Pulmonary artery endothelial cell (primary cell): ENCODE measurements around the gene ITPR2. TPM values are rescaled to one million over a fixed set of nuclear protein-coding genes. Genes with fewer than 3 reads are reported as not detected.
"Not testable (repeated sequence)": the region's sequence is repeated elsewhere in the genome, so short reads cannot be mapped to it uniquely, and the experiment has no call there.

Experiments
- DNase-seq: peaks from one replicate; pipeline ENCODE4 v3.0.0-alpha.2; 2011; ENCODE audit warnings: low read depth, low spot score
- total RNA-seq: library from RNA; depleted of rRNA; stranded (reverse); fragments of >200 nt; gene quantifications from 2 replicates; pipeline ENCODE4 v1.2.3, GENCODE V29; 2014

Gene ITPR2
- total RNA-seq, 1 donor from 2014 or later = 96.2 TPM

GRCh38 chr12:26527682-26528081 lies 305.3 kb downstream of the ITPR2 start:
- DNase-seq = no peak

DNA sequence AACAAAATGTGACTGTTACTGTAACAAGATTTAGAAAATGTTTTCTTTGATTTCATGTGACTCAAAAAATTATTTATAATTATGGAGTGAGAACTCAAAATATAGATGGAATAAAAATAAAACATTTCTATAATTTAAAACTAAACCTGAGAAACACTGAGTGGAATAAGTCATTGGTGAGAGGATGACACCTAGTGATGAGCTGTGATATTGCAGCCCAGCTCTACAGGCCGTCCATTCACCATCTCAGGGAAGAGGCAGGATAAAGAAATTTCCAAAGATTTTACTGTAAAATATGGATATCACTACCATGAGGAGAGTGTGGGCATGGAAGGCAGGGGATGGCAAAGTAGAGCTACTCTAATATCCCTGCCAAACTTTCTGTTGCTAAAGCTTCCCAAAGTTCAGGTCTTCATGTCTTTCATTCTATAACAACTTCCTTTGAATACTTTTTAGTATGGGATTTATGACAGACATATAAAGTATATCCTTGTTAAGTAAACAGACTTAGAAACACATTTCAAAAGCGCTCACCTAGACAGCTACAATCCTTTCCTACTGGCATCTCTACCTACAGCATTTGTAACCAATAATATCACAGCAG lies 308.0 kb downstream of the ITPR2 start:
- no peak for DNase-seq

DNA sequence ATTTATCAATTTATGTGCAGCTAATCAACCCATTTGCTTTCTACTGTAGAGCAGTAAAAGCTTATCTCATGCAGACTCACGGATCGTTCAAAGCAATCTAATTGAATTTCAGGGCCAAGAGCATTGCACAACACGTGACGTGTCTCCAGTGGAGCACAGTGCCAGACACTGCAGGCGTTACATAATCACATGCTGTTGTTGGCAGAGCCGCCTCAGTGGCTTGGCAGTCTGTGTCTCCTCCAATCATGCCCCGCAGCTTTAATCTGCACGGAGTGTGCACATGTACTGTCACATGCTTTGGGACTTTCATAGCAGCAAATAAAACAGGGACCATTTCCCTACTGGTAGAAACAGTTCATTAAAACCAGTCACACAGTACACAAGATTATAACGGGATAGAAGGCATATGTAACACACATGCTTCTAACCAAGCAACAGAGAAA lies 309.3 kb downstream of the ITPR2 start:
- peak; percentile 27 for DNase-seq

- no peak for DNase-seq
Measured at GRCh38 chr12:26520869-26521268, 312.1 kb downstream of the ITPR2 start.

- DNase-seq = no peak
Measured at GRCh38 chr12:26520109-26520508, 312.9 kb downstream of the ITPR2 start.

GRCh38 chr12:26519462-26519861 lies 313.5 kb downstream of the ITPR2 start:
- no peak for DNase-seq

DNA sequence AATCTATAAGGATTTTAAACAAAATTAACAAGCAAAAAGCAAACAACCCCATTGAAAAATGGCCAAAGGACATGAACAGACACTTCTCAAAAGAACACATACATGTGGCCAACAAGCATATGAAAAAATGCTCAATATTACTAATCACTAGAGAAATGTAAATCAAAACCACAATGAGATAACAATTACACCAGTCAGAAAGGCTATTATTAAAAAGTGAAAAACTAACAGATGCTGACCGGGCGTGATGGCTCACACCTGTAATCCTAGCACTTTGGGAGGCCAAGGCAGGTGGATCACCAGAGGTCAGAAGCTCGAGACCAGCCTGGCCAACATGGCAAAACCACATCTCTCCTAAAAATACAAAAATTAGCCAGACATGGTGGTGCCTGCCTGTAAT lies 315.7 kb downstream of the ITPR2 start:
- not testable (repeated sequence) for DNase-seq

DNA sequence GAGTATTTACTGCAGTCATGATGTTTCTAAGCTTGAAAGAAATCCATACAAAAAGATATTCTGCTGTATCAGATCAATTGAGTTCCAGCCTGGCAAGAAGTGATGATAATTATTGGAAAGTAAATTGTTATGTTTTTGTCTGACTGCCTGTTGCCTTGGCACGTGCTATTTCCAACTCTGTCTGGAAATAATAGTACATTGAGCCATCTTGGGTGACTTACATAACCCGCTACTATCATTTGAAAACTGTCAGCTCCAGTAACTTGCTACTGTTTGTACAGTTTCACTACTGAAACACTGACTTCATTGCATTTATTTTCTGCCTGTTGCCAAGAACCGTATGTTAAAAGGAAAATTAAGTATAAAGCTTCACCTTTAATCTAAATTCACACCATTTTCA lies 318.6 kb downstream of the ITPR2 start:
- DNase-seq = no peak

GRCh38 chr12:26513363-26514043 lies 319.5 kb downstream of the ITPR2 start:
- no peak for DNase-seq

- no peak for DNase-seq
Measured at GRCh38 chr12:26512213-26512612, 320.8 kb downstream of the ITPR2 start.

DNA sequence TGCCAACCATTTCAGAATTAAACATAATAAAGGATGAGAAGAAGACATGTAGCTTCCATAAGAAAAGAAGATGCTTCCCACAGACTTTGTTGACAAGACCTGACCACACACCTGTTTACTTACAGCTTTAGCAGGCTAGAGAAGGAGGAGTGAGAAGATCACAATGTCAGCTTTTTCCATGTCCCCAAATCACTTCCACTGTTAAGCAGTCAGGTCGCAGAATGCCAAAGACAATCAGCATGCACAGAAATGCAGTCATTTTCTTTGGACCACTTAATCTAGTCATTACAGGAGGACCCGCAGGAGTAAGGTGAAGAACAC lies 322.7 kb downstream of the ITPR2 start:
- no peak for DNase-seq

DNA sequence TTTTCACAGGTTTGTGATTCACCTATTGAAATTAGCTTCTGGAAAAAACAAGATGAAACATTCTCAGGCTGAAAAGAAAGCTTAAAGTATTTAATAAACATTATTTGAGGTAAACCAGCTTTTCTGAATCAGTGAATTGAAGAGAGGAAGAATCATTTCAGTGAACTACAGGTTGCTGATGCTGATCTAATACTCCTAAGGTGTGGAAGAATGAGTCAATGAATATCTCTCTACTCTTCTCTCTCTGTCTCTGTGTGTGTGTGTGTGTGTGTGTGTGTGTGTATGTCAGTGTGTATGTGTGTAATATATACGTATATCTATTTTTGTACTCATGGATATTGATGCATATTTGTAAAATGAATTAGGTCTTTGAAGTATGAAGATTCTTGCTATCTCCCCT lies 325.4 kb downstream of the ITPR2 start:
- DNase-seq = no peak

GRCh38 chr12:26499979-26500640 lies 332.9 kb downstream of the ITPR2 start:
- no peak for DNase-seq

- DNase-seq = no peak
Measured at GRCh38 chr12:26496170-26496569, 336.8 kb downstream of the ITPR2 start.

GRCh38 chr12:26493656-26494055 lies 339.3 kb downstream of the ITPR2 start:
- no peak for DNase-seq

- no peak for DNase-seq
Measured at GRCh38 chr12:26492406-26492805, 340.6 kb downstream of the ITPR2 start.

DNA sequence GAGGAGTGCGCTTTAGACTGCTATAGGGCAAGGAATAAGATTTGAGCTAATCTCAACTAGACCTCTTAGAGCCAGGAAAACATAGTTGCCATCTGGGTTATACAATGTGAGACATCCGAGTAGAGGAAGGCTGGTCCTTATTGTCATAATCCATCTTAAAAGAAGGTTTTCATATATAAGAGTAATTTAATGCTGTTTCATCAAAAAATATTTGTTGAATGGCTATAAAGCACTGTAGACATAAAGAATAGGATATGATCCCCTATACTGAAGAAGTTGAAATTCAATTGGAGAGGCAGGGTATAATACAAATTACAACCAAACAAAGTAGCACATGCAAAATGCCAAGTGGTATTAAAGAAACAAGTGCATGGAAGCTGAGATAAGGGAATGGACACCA lies 343.1 kb downstream of the ITPR2 start:
- DNase-seq = no peak

DNA sequence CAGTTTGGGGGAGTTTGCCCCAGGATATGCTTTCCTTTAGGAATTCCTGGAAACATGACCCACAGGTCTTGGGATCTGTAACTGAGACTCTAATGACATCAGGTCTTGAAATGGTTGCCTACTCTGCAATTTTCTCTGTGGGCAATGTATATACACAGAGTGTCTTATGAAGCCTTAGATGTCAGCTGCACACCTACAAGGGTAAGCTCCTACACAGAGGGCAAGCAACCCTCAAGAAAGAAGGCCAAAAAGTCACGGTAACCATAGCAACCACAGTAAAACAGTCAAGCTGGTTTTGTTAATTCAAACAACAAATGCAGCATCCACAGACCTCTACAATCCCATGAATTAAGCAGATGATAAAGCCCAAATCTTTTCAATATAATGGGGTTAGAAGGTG lies 344.6 kb downstream of the ITPR2 start:
- DNase-seq = no peak

DNA sequence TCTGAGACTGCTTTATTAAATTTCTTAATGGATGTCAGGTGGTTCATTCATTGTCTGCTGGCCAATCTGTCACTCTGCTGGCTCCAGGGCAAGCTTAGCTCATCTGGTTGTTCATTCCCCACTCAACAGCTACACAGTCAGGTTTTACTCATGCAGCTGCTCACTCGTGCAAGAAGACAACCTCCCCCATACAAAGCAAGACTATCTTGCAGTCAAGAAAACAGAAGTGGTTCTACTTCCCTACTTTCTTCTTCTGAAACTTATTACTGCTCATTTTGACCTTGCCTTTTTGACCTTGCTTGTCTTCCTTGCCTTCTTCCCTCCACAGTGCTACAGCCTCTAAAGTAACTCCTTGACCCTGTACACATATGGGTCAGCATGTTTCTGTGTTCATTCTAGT lies 359.7 kb downstream of the ITPR2 start:
- DNase-seq = no peak

DNA sequence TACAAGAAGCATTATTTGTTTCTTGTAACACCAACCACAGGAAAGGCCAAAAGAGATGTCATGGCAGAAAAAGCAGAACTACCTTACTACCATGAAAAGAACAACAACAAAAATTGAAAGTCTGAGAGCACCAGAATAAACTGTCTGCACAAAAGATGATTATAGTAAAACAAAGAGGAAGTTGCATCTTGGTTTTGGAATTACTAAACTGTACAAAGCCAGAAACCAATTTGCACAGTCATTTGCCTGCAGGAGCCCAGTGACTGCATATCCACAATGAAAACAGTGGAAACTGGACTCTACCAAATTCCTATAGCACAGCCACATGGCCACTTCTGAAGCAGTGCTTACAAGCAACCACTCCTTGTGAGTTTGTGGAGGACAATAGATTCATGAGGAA lies 361.4 kb downstream of the ITPR2 start:
- DNase-seq = no peak

DNA sequence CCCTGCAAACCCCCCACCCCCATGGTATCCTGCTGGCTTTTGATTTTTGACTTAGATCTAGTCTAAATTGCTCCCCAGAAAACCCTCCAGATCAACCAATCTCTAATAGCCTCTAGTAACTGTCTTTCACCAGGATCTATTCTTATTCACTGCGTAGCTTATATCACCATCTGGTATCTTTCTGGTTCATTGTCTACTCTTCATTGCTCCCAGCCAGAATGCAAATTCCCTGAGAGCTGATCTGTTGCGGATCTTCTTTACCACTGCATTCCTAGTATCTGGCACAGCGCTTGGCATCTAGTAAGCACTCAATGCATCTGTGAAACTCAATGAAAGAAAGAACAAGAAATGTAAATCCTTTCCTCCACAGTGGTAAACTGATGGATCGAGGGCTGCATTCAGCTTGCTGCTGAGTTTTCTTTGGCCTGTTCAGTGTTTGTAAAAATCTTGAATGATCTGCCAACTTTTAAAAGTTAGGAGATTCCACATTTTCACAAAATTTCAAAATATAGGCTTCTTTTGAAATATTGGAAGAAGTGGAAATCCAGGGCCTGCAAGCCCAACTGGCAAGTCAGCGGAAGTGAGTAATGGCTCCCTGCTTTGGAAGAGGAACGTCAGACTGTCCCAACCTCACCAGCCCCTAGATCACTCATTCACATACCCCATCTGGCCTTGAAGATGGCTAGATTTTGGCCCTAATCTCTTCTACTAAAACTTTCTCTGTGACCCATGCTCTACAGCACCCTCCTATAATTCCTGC lies 363.4 kb downstream of the ITPR2 start:
- DNase-seq = no peak

- DNase-seq = no peak
Measured at GRCh38 chr12:26467351-26467750, 365.6 kb downstream of the ITPR2 start.
